Measurements from ENCODE around the gene HAX1.

DNA sequence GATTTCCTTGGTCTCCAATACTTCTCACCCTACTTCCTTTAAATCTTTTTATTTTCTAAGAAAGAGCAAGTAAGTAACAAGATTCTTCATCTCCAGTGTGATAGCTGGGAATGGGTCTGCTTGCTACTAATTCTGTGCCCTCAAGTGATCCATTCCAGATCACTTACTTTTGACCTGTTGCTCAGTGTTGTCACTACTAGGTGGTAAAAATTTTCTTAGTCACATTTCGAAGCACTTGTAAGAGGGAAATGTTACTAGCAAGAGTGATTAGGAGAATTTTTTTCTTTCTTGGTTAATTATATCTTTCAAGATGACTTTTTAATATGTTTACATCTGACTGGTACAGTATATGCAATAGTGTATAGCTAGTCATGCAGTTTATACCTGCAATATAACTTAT lies 49.5 kb upstream of the HAX1 start:
- TF ChIP-seq, protein P1, sequence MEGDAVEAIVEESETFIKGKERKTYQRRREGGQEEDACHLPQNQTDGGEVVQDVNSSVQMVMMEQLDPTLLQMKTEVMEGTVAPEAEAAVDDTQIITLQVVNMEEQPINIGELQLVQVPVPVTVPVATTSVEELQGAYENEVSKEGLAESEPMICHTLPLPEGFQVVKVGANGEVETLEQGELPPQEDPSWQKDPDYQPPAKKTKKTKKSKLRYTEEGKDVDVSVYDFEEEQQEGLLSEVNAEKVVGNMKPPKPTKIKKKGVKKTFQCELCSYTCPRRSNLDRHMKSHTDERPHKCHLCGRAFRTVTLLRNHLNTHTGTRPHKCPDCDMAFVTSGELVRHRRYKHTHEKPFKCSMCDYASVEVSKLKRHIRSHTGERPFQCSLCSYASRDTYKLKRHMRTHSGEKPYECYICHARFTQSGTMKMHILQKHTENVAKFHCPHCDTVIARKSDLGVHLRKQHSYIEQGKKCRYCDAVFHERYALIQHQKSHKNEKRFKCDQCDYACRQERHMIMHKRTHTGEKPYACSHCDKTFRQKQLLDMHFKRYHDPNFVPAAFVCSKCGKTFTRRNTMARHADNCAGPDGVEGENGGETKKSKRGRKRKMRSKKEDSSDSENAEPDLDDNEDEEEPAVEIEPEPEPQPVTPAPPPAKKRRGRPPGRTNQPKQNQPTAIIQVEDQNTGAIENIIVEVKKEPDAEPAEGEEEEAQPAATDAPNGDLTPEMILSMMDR (IDR thresholded peaks at IDR 0.05) = no peak
- TF ChIP-seq FOSL2 (IDR thresholded peaks at IDR 0.05; ENCODE audit: borderline replicate concordance, low read depth) (no peak), RFX5 (IDR thresholded peaks at IDR 0.05; ENCODE audit: low read length) (no peak), TCF12 (IDR thresholded peaks at IDR 0.05) (no peak), FOXM1 (IDR thresholded peaks at IDR 0.05; ENCODE audit: low read depth) (no peak), RCOR1 (IDR thresholded peaks at IDR 0.05; ENCODE audit: low read length) (no peak), EP300 (IDR thresholded peaks at IDR 0.05; ENCODE audit: borderline replicate concordance in 1 of 2, low read depth in 1 of 2, low read length in 1 of 2) (no peak), SMC3 (IDR thresholded peaks at IDR 0.05; ENCODE audit: low read depth, low read length) (no peak), GABPA (IDR thresholded peaks at IDR 0.05; ENCODE audit: low read depth) (no peak), RAD21 (IDR thresholded peaks at IDR 0.05; ENCODE audit: low read length) (no peak), NRF1 (IDR thresholded peaks at IDR 0.05; ENCODE audit: low read depth, low read length) (no peak), POLR2AphosphoS5 (IDR thresholded peaks at IDR 0.05; ENCODE audit: low read depth, low read length) (no peak), TAF1 (IDR thresholded peaks at IDR 0.05; ENCODE audit: borderline replicate concordance, low read depth, low read length) (no peak)
- TF ChIP-seq, protein P2, sequence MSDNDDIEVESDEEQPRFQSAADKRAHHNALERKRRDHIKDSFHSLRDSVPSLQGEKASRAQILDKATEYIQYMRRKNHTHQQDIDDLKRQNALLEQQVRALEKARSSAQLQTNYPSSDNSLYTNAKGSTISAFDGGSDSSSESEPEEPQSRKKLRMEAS (IDR thresholded peaks at IDR 0.05; ENCODE audit: low read depth) = no peak

Measured in SK-N-SH (cell line).